ENCODE results near the gene DMD. TPM values are rescaled to one million over a fixed set of nuclear protein-coding genes. Genes with fewer than 3 reads are reported as not detected.

Gene DMD
- total and polyA plus RNA-seq, 2 of the 8 experiments (the other 6 are each of a cell fraction or from before 2014, with no cell fraction given): 4.8 to 7.4 TPM

DNA sequence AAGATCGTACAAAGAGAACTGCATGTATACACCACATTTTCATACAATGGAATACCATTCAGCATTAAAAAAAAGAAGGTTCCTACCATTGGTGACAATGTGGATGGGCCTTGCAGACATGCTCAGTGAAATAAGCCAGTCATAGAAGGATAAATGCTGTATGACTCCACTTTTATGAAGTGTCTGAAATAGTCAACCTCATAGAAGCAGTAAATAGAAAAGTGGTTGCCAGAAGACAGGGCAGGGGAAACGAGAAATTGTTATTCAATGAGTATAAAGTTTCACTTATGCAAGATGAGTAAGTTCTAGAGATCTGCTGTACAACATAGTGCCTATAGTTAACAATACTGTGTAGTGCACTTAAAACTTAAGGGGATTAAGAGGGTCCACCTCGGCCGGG, 1882.1 kb downstream of the DMD start (continued):
- TF ChIP-seq CHD2 (IDR thresholded peaks at IDR 0.05; ENCODE audit: low read length) (no peak), RBBP5 (IDR thresholded peaks at IDR 0.05; ENCODE audit: borderline replicate concordance, low read depth, low read length) (no peak), NRF1 (IDR thresholded peaks at IDR 0.05; ENCODE audit: low read depth, low read length) (no peak), SIX5 (IDR thresholded peaks at IDR 0.05; ENCODE audit: low read depth, low read length) (no peak), ASH2L (IDR thresholded peaks at IDR 0.05; ENCODE audit: low read length) (no peak), JUND (IDR thresholded peaks at IDR 0.05; ENCODE audit: low read length) (no peak), CHD1 (IDR thresholded peaks at IDR 0.05; ENCODE audit: low read depth, low read length) (no peak)

Measured in H1 (cell line).